HEK293 (cell line): ENCODE results near the gene SH3RF1.

Experiments used
- CTCF ChIA-PET: fragments of 350-600 bp; formaldehyde crosslinking; extraction: SDS; loops from one replicate; lab custom pipeline; 2021; ENCODE audit warnings: antibody characterized with exemption; lab: Yijun Ruan, JAX
- POLR2A ChIA-PET: fragments of 300-600 bp; formaldehyde crosslinking; extraction: SDS; loops from one replicate; lab custom pipeline; 2020; ENCODE audit warnings: antibody characterized with exemption, inconsistent platforms; lab: Yijun Ruan, JAX
- H3K27ac ChIP-seq: fragments of 200-500 bp; sonication (Bioruptor generic); 2 replicates; pipeline ENCODE4 v1.5.1; 2014; ENCODE audit warnings: low read depth, low read length, control low read depth, inconsistent platforms; ENCODE audit errors: extremely low read depth
- H3K36me3 ChIP-seq, 2 experiments: fragments of 200-500 bp in 1 of 2; sonication (Bioruptor generic) in 1 of 2; 1 replicate in 1 of 2; 2 replicates in 1 of 2; pipeline ENCODE4 v1.5.1; 2014 to 2017; ENCODE audit warnings: inconsistent platforms in 2 of 2, low read length in 2 of 2; ENCODE audit not compliant: control insufficient read depth in 2 of 2, insufficient read depth in 1 of 2
- H3K4me1 ChIP-seq: fragments of 200-500 bp; sonication (Bioruptor generic); 2 replicates; pipeline ENCODE4 v1.5.1; 2014; ENCODE audit warnings: mild to moderate bottlenecking, low read length, inconsistent platforms; ENCODE audit not compliant: control insufficient read depth, insufficient read depth
- H3K4me3 ChIP-seq: 2 replicates; pipeline ENCODE4 v1.5.1; 2011; ENCODE audit warnings: low read depth, mild to moderate bottlenecking, control low read depth, low read length, moderate library complexity
- H3K9me3 ChIP-seq: fragments of 200-500 bp; sonication (Bioruptor generic); 2 replicates; pipeline ENCODE4 v1.5.1; 2014; ENCODE audit warnings: low read depth, low read length, inconsistent platforms; ENCODE audit not compliant: control insufficient read depth, insufficient read depth
- ATF2 ChIP-seq: fragments of 450-650 bp; formaldehyde crosslinking; IDR thresholded peaks from 2 replicates; pipeline ENCODE4 v1.5.1; 2016; ENCODE audit warnings: missing biosample characterization, missing genetic modification characterization, low read depth
- GFI1B ChIP-seq: fragments of 450-650 bp; formaldehyde crosslinking; IDR thresholded peaks from 2 replicates; pipeline ENCODE4 v1.5.1; 2016; ENCODE audit warnings: missing biosample characterization, missing genetic modification characterization
- INSM2 ChIP-seq: fragments of 450-650 bp; formaldehyde crosslinking; IDR thresholded peaks from 2 replicates; pipeline ENCODE4 v1.5.1; 2016; ENCODE audit warnings: missing biosample characterization, missing genetic modification characterization
- PRDM10 ChIP-seq: fragments of 450-650 bp; formaldehyde crosslinking; IDR thresholded peaks from 2 replicates; pipeline ENCODE4 v1.5.1; 2016; ENCODE audit warnings: missing biosample characterization, missing genetic modification characterization
- ZNF155 ChIP-seq: fragments of 450-650 bp; formaldehyde crosslinking; IDR thresholded peaks from 2 replicates; pipeline ENCODE4 v1.5.1; 2016; ENCODE audit warnings: missing biosample characterization, missing genetic modification characterization
- ZNF174 ChIP-seq: fragments of 450-650 bp; formaldehyde crosslinking; IDR thresholded peaks from 2 replicates; pipeline ENCODE4 v1.5.0; 2017; ENCODE audit warnings: missing biosample characterization, mild to moderate bottlenecking, missing genetic modification characterization
- ZNF280C ChIP-seq: fragments of 450-650 bp; formaldehyde crosslinking; IDR thresholded peaks from 2 replicates; pipeline ENCODE4 v1.5.1; 2016; ENCODE audit warnings: missing biosample characterization, missing genetic modification characterization
- ZNF394 ChIP-seq: fragments of 450-650 bp; formaldehyde crosslinking; IDR thresholded peaks from 2 replicates; pipeline ENCODE4 v1.5.1; 2016; ENCODE audit warnings: missing biosample characterization, missing genetic modification characterization, mild to moderate bottlenecking, moderate library complexity, borderline replicate concordance
- ZNF488 ChIP-seq: fragments of 450-650 bp; formaldehyde crosslinking; IDR thresholded peaks from 2 replicates; pipeline ENCODE4 v1.5.1; 2016; ENCODE audit warnings: missing biosample characterization, missing genetic modification characterization
- ZNF558 ChIP-seq: fragments of 450-650 bp; formaldehyde crosslinking; IDR thresholded peaks from 2 replicates; pipeline ENCODE4 v1.5.1; 2016; ENCODE audit warnings: missing biosample characterization, missing genetic modification characterization
- ZNF571 ChIP-seq: fragments of 450-650 bp; formaldehyde crosslinking; IDR thresholded peaks from 2 replicates; pipeline ENCODE4 v1.5.0; 2017; ENCODE audit warnings: missing biosample characterization, missing genetic modification characterization
- ZNF610 ChIP-seq: fragments of 450-650 bp; formaldehyde crosslinking; IDR thresholded peaks from 2 replicates; pipeline ENCODE4 v1.5.1; 2016; ENCODE audit warnings: missing biosample characterization, missing genetic modification characterization, borderline replicate concordance
- ZNF626 ChIP-seq: fragments of 450-650 bp; sonication (Bioruptor Pico); formaldehyde crosslinking; IDR thresholded peaks from 2 replicates; pipeline ENCODE4 v1.5.1; 2018; ENCODE audit warnings: missing biosample characterization, missing genetic modification characterization, inconsistent platforms
- ZNF645 ChIP-seq: fragments of 450-650 bp; formaldehyde crosslinking; IDR thresholded peaks from 2 replicates; pipeline ENCODE4; 2016; ENCODE audit warnings: missing biosample characterization, missing genetic modification characterization
- ZNF654 ChIP-seq: fragments of 450-650 bp; formaldehyde crosslinking; IDR thresholded peaks from 2 replicates; pipeline ENCODE4 v1.5.1; 2016; ENCODE audit warnings: low read depth, missing biosample characterization, missing genetic modification characterization
- ZNF677 ChIP-seq: fragments of 450-650 bp; IDR thresholded peaks from 2 replicates; pipeline ENCODE4 v1.5.0; 2018; ENCODE audit warnings: missing biosample characterization, mild to moderate bottlenecking, missing genetic modification characterization, moderate library complexity
- ZNF791 ChIP-seq: fragments of 450-650 bp; formaldehyde crosslinking; IDR thresholded peaks from 2 replicates; pipeline ENCODE4 v1.5.1; 2016; ENCODE audit warnings: missing biosample characterization, missing genetic modification characterization
- ZNF837 ChIP-seq: fragments of 450-650 bp; formaldehyde crosslinking; IDR thresholded peaks from 2 replicates; pipeline ENCODE4 v1.5.1; 2016; ENCODE audit warnings: missing biosample characterization, missing genetic modification characterization
- ZSCAN16 ChIP-seq: fragments of 450-650 bp; formaldehyde crosslinking; IDR thresholded peaks from 2 replicates; pipeline ENCODE4 v1.5.1; 2016; ENCODE audit warnings: missing biosample characterization, missing genetic modification characterization
- ZSCAN18 ChIP-seq: fragments of 450-650 bp; formaldehyde crosslinking; IDR thresholded peaks from 2 replicates; pipeline ENCODE4 v1.5.1; 2016; ENCODE audit warnings: missing biosample characterization, missing genetic modification characterization
- ZSCAN30 ChIP-seq: fragments of 450-650 bp; IDR thresholded peaks from 2 replicates; pipeline ENCODE4 v1.5.1; 2018; ENCODE audit warnings: missing biosample characterization, mild to moderate bottlenecking, missing genetic modification characterization, moderate library complexity

SH3RF1 gene

GRCh38 chr4:169133932-169134331 lies 136.8 kb downstream of the SH3RF1 start:
- CTCF ChIA-PET, result no interaction called here
- H3K4me3 ChIP-seq, result no peak overlapping the region
- H3K27ac ChIP-seq, result no peak overlapping the region
- no peak for TF ChIP-seq GFI1B (tag by site-specific recombination)
- no peak for TF ChIP-seq ZSCAN16 (tag by site-specific recombination)
- TF ChIP-seq ZNF654, result no peak
- no peak for TF ChIP-seq ZNF645
- no peak for TF ChIP-seq ZNF155 (tag by site-specific recombination)
- no peak for TF ChIP-seq INSM2 (tag by site-specific recombination)
- no peak for TF ChIP-seq ZNF626 (tag by site-specific recombination)
- no peak for TF ChIP-seq ZNF677
- no peak for TF ChIP-seq ZNF791 (tag by site-specific recombination)
- TF ChIP-seq ZNF610, result no peak
- TF ChIP-seq ZNF174 (tag by site-specific recombination), result no peak
- TF ChIP-seq ZNF280C (tag by site-specific recombination), result no peak
- no peak for TF ChIP-seq PRDM10
- H3K36me3 ChIP-seq, result peaks cover 0 to 64% of the 10 kb centered on the region in 2 experiments; a peak in 2 of 3 replicates
- H3K4me1 ChIP-seq, result no peaks in the 10 kb centered on the region
- POLR2A ChIA-PET, result no interaction called here
- no peaks in the 10 kb centered on the region for H3K9me3 ChIP-seq

GRCh38 chr4:169132561-169133305 lies 138.0 kb downstream of the SH3RF1 start:
- Histone ChIP-seq H3K4me3 (no peak overlapping the region), H3K4me1 (no peaks in the 10 kb centered on the region), H3K36me3 (peaks cover 0 to 71% of the 10 kb centered on the region in 2 experiments; a peak in 2 of 3 replicates), H3K27ac (no peak overlapping the region), H3K9me3 (no peaks in the 10 kb centered on the region)
- POLR2A ChIA-PET, result no interaction called here
- CTCF ChIA-PET, result no interaction called here
- no peak for TF ChIP-seq ZNF488 (tag by site-specific recombination)
- TF ChIP-seq ZSCAN30 (tag by site-specific recombination), result no peak
- no peak for TF ChIP-seq ZNF394 (tag by site-specific recombination)
- no peak for TF ChIP-seq ZNF571 (tag by site-specific recombination)
- no peak for TF ChIP-seq ATF2
- no peak for TF ChIP-seq ZSCAN18 (tag by site-specific recombination)
- no peak for TF ChIP-seq ZNF837
- TF ChIP-seq ZNF677, result no peak
- no peak for TF ChIP-seq ZNF558 (tag by site-specific recombination)
